ENCODE results near the gene ACADVL.

DNA sequence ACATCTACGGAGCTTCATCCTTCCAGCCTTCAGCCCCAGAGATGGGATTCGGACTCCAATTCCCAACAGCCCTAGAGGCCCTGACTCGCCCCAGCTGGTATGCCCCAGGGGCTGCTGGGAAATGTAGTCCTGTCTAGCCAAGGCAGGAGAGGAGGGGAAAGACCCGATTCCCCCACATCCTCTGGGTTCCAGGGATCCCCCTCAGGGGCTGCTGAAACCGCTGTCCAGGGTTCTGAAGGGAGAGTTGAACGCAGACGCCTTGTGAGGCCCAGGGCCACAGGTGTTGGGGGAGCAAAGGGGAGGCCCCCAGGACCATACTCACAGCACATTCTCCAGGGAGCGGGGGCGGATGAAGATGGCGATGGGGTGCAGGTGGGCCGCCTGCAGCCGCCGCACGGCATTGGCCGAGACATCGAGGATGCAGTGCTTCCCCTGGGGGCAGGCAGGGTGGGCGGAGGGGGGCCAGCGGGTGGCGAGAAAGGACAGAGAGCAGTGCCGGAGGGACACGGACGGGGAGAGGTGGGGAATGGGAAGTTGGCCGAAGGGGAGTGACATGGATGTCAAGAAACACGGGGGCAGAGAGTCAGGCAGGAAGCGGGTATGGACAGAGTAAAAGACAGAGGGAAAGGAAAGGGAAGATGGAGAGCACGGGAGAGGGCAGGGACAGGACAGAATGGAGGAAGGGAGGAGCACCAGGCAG lies 28.0 kb upstream of the ACADVL start:
- TF ChIP-seq POLR2AphosphoS5 (IDR thresholded peaks at IDR 0.05; ENCODE audit: low read depth, low read length), result no peak
- TF ChIP-seq POLR2A (IDR thresholded peaks at IDR 0.05; ENCODE audit: low read depth, low read length), result no peak
- TF ChIP-seq TAF1 (IDR thresholded peaks at IDR 0.05; ENCODE audit: low read depth, low read length), result no peak
- TF ChIP-seq POU2F2 (IDR thresholded peaks at IDR 0.05; ENCODE audit: low read depth, low read length), result no peak
- no peak for TF ChIP-seq SPI1 (IDR thresholded peaks at IDR 0.05; ENCODE audit: low read depth, low read length)

All from GM12891 (cell line).